Dedifferentiated amniotic fluid mesenchymal stem cell (primary cell): ENCODE measurements around the gene KCNAB1.
"Not testable (repeated sequence)": the region's sequence is repeated elsewhere in the genome, so short reads cannot be mapped to it uniquely, and the experiment has no call there.

Experiments used
- DNase-seq: peaks from one replicate; pipeline ENCODE4 v3.0.0-alpha.2; 2016; ENCODE audit errors: extremely low spot score

The KCNAB1 gene

GRCh38 chr3:156539051-156539450, 418.7 kb downstream of the KCNAB1 start:
- no peak for DNase-seq

DNA sequence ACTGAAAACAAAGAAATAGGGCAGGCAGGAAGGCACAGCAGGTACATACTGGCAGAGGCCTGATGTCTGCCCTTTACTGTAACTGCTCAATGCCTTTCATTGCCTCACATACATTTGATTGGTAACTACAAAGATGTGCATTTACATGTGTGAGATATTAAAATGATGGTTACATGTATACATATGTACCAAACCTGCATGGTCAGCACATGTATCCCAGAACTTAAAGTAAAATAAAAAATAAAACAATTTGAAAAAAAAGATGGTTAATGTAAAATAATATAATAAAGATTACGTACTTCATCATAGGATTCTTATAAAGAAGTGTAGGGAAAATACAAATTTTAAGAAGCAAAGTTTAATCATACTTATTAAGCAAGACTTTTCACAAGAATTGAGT, 419.4 kb downstream of the KCNAB1 start:
- no peak for DNase-seq

- DNase-seq, result no peak
These were observed 422.0 kb downstream of the KCNAB1 start for GRCh38 chr3:156542101-156543042.

DNA sequence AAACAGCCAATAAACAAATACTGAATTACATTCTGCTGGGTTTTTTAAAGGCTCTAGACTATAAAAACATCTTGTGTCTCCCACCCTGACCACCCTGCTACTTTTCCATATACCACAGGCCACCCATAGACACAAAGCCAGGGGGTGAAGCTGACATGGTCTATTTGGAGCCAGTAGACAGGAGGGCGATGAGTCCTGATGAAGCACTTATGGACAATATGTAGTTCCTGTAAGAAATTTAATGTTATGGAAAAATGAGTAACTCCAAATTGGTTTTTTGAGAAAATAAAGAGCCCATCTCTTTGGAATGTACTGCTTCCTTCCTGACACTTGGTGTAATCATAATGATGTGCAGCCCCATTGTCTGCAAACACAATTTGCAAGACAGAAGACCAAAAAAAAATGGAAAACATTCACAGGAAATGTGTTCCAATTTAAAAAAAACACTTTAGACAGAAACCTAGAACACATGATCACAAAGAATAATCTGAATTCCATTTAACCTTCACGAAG, 422.7 kb downstream of the KCNAB1 start:
- DNase-seq, result no peak

DNA sequence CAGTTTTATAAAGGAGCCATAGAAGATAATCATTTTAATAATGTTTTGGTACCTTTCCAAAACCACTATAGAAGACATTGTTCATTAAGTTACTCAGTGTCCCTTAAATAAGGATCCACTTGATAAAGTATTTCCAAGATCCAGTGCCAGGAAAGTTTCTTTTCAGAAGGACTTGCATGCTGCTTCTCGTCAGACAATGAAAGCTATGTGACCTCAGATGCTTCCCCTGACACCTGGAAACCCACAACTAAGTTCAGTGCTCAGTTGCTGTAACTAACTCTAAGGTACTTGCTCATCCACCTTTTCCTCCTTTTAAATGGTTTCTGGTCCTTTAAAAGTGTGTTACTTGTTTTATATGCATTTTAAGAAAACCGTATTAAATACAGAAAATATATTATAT, 427.3 kb downstream of the KCNAB1 start:
- DNase-seq, result no peak

- DNase-seq, result no peak
These were observed 427.8 kb downstream of the KCNAB1 start for GRCh38 chr3:156548041-156548687.

- no peak for DNase-seq
These were observed 428.5 kb downstream of the KCNAB1 start for GRCh38 chr3:156548902-156549301.

DNA sequence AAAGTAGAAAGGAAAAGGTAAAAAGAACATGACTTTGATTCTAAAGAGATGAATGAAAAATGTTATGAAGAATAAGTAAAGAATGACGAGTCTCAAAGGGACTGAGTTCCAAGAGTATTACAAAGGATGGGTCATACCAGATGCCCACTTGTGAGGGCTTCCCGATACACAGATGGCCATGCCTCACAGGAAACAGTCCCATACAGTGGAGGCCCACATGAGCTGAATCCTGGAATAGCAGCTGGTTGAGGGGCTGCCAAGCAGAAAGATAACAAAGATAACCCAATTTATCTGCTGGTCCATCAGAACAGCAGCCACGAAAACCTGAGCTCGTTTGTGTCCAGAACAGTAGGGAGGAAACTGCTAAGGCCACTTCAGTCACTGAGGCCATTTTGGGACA, 430.9 kb downstream of the KCNAB1 start:
- DNase-seq, result no peak

GRCh38 chr3:156551746-156552145, 431.4 kb downstream of the KCNAB1 start:
- peak; percentile 79 for DNase-seq

- no peak for DNase-seq
These were observed 432.6 kb downstream of the KCNAB1 start for GRCh38 chr3:156552973-156553372.

- DNase-seq, result peak; percentile 76
These were observed 433.5 kb downstream of the KCNAB1 start for GRCh38 chr3:156553705-156554356.

- no peak for DNase-seq
These were observed 434.1 kb downstream of the KCNAB1 start for GRCh38 chr3:156554515-156554841.

DNA sequence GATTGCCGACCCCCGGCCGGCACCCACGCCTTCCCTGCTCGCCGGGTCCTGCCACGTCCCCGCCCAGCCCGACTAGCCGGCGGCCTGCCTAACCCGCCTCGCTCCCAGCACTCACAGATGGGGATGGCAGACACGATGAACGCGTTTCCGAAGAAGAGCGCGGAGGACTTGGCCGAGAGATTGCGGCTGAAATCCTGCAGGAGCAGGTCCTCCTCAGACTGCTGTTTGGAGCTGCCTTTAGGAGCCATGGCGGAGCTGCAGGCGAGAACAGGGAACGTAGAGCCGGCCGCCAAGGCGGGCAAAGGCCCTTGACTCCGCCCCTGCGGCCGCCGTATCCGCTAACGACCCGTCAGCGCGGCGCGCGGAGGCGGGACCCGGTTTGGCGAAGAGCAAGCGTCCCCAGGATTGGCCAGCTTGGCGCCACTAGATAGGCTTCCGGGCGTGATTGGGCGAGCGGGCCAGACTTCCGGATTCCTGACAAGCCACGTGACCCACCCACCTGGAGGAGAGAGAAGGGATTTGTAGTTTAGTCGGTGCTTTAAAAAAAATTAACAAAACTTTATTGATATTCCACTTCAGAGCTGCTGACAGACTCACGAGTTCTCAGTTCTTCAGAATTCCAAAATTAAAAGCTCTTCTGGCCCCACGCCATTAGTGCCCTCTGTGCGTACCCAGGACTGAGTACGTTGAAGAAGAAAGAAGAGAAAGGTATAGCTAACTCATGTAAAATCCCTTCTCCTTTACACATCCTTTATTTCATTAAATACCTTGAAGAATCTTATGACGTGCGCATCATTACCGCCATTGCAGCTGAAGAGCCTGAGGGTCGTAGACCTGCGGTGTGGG, 434.7 kb downstream of the KCNAB1 start, which contains the start of gene SSR3:
SSR3 (minus strand) TSS at position 276 of the 846 bp plus-strand sequence; CDS start at position 248, 28 bp downstream.
- peak; percentile 99 for DNase-seq

DNA sequence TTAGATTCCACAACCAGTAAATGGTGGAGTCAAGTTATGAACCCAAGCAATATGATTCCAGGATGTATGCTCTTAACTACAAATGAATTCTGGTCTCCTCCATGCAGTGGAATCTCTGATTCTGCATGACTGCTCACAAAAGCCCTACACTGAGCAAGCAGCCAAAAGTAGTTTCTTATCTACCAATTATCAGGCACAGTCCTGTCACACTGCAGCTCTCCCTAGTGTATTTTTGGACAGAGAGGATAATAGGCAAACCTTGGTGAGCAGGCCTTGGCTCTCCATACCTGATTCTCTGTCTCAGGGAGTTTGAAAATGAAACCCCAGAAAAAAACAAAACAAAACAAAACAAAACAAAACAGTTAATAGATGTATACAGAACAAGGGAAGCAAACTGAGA, 438.0 kb downstream of the KCNAB1 start:
- DNase-seq, result no peak

DNA sequence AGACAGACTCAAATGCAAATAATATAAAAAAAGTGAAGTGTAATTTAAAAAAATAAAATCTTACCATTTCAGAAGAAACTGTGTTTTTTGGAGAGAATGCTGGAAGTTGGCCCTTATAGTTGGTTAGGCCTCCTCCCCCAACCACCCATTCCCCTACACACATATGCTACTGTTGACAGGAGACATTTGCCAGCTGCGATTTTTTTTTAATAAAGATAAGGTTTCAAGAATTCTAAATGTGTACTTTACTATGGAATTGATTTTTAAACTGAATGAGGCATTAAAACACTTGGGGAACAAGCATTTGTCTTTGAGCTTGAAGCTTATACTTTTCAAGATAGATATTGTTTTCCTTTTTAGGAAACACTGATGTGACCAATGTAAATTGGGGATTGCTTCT, 438.9 kb downstream of the KCNAB1 start:
- DNase-seq, result no peak

DNA sequence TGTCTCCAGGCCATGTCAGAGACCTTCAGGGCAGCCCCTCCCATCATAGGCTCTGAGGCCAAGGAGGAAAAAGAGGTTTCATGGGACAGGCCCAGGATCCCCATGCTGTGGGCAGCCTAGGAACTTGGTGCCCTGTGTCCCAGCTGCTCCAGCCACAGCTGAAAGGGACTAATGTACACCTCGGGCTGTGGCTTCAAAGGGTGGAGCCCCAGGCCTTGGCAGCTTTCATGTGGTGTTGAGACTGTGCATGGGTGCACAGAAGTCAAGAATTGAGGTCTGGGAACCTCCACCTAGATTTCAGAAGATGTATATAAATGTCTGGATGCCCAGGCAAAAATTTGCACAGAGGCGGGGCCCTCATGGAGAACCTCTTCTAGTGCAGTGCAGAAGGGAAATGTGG, 441.2 kb downstream of the KCNAB1 start:
- no peak for DNase-seq

- DNase-seq, result not testable (repeated sequence)
These were observed 442.1 kb downstream of the KCNAB1 start for GRCh38 chr3:156562486-156562885.

DNA sequence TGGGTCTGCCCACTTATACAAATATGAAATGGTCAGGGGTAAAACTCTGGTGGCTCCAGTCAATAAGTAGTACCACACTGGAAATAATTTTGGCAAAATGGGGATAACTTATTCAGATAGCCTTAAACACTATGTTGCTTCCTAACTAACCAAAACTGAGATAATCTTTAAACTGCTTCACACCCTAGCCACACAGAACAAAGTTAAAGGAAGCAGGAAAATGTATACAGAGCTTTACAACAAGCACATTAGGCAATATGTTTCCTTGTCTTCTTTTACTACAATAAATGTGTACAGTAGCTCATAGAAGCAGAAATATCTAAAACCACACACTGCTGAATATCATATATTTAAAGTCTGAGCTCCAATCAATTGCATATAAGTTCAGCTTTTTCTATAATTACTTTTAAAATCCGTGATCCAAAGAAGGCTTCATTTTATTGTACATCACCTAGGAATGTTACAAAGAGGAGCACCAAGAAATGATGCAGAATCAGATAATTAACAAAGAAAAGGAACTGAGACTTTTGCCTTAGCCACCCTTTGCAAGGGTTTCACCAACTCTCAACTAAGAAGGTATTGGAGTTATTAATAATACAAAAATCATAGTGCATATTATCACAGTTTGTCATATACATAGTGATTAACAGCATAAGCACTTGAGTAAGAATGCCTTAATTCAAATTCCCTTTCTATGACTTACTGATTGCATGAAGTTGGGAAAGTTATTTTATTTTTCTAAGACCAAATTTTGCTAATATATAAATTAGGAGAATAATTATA, 443.7 kb downstream of the KCNAB1 start:
- DNase-seq, result no peak

- DNase-seq, result not testable (repeated sequence)
These were observed 448.6 kb downstream of the KCNAB1 start for GRCh38 chr3:156569016-156569415.

- DNase-seq, result not testable (repeated sequence)
These were observed 449.5 kb downstream of the KCNAB1 start for GRCh38 chr3:156569881-156570280.

GRCh38 chr3:156575641-156576040, 455.3 kb downstream of the KCNAB1 start:
- no peak for DNase-seq
